HepG2 (cell line): ENCODE data around the gene GAL3ST1. TPM values are rescaled to one million over a fixed set of nuclear protein-coding genes. Genes with fewer than 3 reads are reported as not detected.

ENCODE experiments used
- DMAP1 ChIP-seq: IDR thresholded peaks from 2 replicates; pipeline ENCODE4 v1.6.1; 2016
- ETV5 ChIP-seq: IDR thresholded peaks from 2 replicates; pipeline ENCODE4 v1.6.1; 2018; ENCODE audit warnings: missing biosample characterization, missing genetic modification reagents, inconsistent platforms, borderline replicate concordance
- FOSL2 ChIP-seq: sonication (generic); formaldehyde crosslinking; IDR thresholded peaks from 2 replicates; pipeline ENCODE4 v1.4.0; 2020; ENCODE audit warnings: missing genetic modification reagents
- HDAC1 ChIP-seq: sonication (generic); formaldehyde crosslinking; IDR thresholded peaks from 2 replicates; pipeline ENCODE4 v1.5.1; 2020; ENCODE audit warnings: mild to moderate bottlenecking, missing genetic modification reagents
- IKZF1 ChIP-seq: fragments of 450-650 bp; IDR thresholded peaks from 2 replicates; pipeline ENCODE4 v1.7.1; 2016
- MXD4 ChIP-seq: IDR thresholded peaks from 2 replicates; pipeline ENCODE4 v1.6.1; 2016; ENCODE audit warnings: mild to moderate bottlenecking, missing biosample characterization, missing genetic modification reagents
- ZNF317 ChIP-seq: sonication (generic); formaldehyde crosslinking; IDR thresholded peaks from 2 replicates; pipeline ENCODE4 v1.5.0; 2020; ENCODE audit warnings: mild to moderate bottlenecking, missing genetic modification reagents
- ZZZ3 ChIP-seq: sonication (generic); formaldehyde crosslinking; IDR thresholded peaks from 2 replicates; pipeline ENCODE4 v1.4.0; 2020; ENCODE audit warnings: missing genetic modification reagents, mild to moderate bottlenecking, borderline replicate concordance
- polyA plus RNA-seq, 8 experiments: library from polyadenylated mRNA; depleted of rRNA in 3 of 8; stranded (reverse) in 7 of 8; unstranded in 1 of 8; fragments of >200 nt; fragmentation: Illumina TruSeq in 4 of 8; extraction: Trizol in 4 of 8; gene quantifications; 2 replicates each; pipeline versions ENCODE4 v1.2.1 to v1.2.3, GENCODE V29; 2011 to 2016; ENCODE audit warnings: low read depth in 4 of 8, missing spikeins in 1 of 8, mixed read lengths in 1 of 8; ENCODE audit not compliant: insufficient read depth in 1 of 8
- total RNA-seq, 5 experiments: library from RNA; depleted of rRNA; stranded (reverse); fragments of >200 nt; fragmentation: Illumina TruSeq; extraction: Trizol; gene quantifications; 2 replicates each; pipeline ENCODE4 v1.2.3, GENCODE V29; 2016; ENCODE audit warnings: low read depth in 1 of 5
- TF ChIP-seq, protein P1 (sequence below): sonication (generic); formaldehyde crosslinking; IDR thresholded peaks from 2 replicates; pipeline ENCODE4 v1.8.1; 2023; ENCODE audit warnings: mild to moderate bottlenecking, moderate library complexity, missing genetic modification reagents
- TF ChIP-seq, protein P2 (sequence below): sonication (generic); formaldehyde crosslinking; conservative IDR thresholded peaks from 2 replicates; pipeline ENCODE4 v1.4.0; 2020; ENCODE audit warnings: missing genetic modification reagents
- TF ChIP-seq, protein P3 (sequence below): sonication (generic); formaldehyde crosslinking; IDR thresholded peaks from 2 replicates; pipeline ENCODE4 v1.4.0; 2020; ENCODE audit warnings: mild to moderate bottlenecking, missing genetic modification reagents
- TF ChIP-seq, protein P4 (sequence below): sonication (generic); formaldehyde crosslinking; IDR thresholded peaks from 2 replicates; pipeline ENCODE4 v1.4.0; 2020; ENCODE audit warnings: missing genetic modification reagents, low read depth, mild to moderate bottlenecking, borderline replicate concordance
- TF ChIP-seq, protein P5 (sequence below): sonication (generic); formaldehyde crosslinking; conservative IDR thresholded peaks from 2 replicates; pipeline ENCODE4 v1.4.0; 2020; ENCODE audit warnings: mild to moderate bottlenecking, missing genetic modification reagents, moderate library complexity
- TF ChIP-seq, protein P6 (sequence below): IDR thresholded peaks from 2 replicates; pipeline ENCODE4 v1.6.1; 2018; ENCODE audit warnings: missing genetic modification reagents, mild to moderate bottlenecking, missing compliant biosample characterization

The GAL3ST1 gene
- total and polyA plus RNA-seq, 2 of the 13 experiments (the other 11 are each of a cell fraction or from before 2014, with no cell fraction given), result 4.4 to 14.7 TPM

DNA sequence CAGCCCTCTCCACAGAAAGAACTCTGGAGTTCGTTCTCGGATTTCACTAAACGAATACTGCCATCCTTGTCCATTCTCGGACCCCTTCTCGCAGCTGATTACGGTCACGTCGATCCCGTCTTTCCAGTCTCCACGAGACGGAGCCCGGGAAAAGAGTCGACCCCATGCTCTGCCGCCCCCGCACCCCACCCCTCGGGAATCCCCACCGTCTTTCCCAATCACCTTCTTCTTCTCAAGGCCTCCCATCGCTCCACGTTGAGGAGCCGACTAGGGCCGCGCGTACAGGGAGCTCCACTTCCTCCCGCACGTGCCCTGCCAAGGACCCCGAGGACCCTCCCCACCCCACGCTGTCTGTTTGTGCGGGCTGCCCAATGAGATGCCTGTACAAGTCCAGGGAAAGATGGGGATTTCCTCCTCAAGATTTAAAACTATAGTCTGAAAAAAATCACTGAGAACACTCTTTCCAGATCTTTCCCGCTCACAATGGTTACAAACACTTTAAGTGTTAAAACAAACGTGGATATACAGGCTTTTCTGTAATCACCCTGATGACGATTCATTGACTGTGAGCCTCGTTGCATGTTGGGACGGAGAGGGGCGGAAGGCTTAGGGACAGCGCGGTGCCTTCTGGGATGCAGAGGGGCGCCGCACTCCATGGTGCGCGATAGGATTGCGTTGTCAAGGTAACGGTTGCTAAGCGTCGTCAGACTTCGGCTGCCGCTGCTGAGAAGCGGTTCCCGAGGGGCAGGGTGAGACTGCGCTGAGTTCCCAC lies 17.3 kb upstream of the GAL3ST1 start, which contains the start of gene PES1 (continued):
- TF ChIP-seq, protein P1, sequence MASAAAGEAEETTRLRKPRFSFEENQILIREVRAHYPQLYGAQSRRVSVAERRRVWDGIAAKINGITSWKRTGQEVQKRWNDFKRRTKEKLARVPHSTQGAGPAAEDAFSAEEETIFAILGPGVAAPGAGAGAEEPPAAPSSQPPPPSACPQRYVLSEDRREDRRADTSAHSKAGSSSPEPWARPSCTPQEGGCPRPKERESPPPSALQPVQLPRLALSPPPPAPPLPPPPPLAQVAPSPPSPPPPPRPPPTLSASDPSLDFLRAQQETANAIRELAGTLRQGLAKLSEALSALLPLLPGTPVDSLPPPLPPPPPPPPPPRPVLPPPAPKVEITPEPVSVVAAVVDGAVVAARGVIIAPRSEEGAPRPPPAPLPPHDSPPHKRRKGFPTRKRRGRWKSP (CRISPR knock-in tag), result 0 out of 2 replicates have a peak, but pooled peaks have one; percentile 30
- TF ChIP-seq, protein P2, sequence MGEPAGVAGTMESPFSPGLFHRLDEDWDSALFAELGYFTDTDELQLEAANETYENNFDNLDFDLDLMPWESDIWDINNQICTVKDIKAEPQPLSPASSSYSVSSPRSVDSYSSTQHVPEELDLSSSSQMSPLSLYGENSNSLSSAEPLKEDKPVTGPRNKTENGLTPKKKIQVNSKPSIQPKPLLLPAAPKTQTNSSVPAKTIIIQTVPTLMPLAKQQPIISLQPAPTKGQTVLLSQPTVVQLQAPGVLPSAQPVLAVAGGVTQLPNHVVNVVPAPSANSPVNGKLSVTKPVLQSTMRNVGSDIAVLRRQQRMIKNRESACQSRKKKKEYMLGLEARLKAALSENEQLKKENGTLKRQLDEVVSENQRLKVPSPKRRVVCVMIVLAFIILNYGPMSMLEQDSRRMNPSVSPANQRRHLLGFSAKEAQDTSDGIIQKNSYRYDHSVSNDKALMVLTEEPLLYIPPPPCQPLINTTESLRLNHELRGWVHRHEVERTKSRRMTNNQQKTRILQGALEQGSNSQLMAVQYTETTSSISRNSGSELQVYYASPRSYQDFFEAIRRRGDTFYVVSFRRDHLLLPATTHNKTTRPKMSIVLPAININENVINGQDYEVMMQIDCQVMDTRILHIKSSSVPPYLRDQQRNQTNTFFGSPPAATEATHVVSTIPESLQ (CRISPR knock-in tag), result 0 out of 2 replicates have a peak, but pooled peaks have one; percentile 47
- TF ChIP-seq MXD4 (peak; percentile 94), FOSL2 (CRISPR knock-in tag) (peak; percentile 68), HDAC1 (CRISPR knock-in tag) (peak; percentile 86; the same call in 1 of the 2 replicates), ETV5 (no peak), ZNF317 (CRISPR knock-in tag) (0 out of 2 replicates have a peak, but pooled peaks have one; percentile 20), DMAP1 (peak; percentile 87), ZZZ3 (peak; percentile 44; the same call in 1 of the 2 replicates), IKZF1 (no peak)
- TF ChIP-seq, protein P3, sequence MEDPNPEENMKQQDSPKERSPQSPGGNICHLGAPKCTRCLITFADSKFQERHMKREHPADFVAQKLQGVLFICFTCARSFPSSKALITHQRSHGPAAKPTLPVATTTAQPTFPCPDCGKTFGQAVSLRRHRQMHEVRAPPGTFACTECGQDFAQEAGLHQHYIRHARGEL (CRISPR knock-in tag), result no peak
- TF ChIP-seq, protein P4, sequence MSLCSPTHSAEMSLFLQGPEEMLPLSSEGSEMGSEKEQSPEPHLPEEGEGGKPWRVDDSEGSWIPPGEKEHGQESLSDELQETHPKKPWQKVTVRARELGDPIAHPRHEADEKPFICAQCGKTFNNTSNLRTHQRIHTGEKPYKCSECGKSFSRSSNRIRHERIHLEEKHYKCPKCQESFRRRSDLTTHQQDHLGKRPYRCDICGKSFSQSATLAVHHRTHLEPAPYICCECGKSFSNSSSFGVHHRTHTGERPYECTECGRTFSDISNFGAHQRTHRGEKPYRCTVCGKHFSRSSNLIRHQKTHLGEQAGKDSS (CRISPR knock-in tag), result no peak
- TF ChIP-seq, protein P5, sequence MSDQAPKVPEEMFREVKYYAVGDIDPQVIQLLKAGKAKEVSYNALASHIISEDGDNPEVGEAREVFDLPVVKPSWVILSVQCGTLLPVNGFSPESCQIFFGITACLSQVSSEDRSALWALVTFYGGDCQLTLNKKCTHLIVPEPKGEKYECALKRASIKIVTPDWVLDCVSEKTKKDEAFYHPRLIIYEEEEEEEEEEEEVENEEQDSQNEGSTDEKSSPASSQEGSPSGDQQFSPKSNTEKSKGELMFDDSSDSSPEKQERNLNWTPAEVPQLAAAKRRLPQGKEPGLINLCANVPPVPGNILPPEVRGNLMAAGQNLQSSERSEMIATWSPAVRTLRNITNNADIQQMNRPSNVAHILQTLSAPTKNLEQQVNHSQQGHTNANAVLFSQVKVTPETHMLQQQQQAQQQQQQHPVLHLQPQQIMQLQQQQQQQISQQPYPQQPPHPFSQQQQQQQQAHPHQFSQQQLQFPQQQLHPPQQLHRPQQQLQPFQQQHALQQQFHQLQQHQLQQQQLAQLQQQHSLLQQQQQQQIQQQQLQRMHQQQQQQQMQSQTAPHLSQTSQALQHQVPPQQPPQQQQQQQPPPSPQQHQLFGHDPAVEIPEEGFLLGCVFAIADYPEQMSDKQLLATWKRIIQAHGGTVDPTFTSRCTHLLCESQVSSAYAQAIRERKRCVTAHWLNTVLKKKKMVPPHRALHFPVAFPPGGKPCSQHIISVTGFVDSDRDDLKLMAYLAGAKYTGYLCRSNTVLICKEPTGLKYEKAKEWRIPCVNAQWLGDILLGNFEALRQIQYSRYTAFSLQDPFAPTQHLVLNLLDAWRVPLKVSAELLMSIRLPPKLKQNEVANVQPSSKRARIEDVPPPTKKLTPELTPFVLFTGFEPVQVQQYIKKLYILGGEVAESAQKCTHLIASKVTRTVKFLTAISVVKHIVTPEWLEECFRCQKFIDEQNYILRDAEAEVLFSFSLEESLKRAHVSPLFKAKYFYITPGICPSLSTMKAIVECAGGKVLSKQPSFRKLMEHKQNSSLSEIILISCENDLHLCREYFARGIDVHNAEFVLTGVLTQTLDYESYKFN (CRISPR knock-in tag), result 0 out of 2 replicates have a peak, but pooled peaks have one; percentile 25
- TF ChIP-seq, protein P6, sequence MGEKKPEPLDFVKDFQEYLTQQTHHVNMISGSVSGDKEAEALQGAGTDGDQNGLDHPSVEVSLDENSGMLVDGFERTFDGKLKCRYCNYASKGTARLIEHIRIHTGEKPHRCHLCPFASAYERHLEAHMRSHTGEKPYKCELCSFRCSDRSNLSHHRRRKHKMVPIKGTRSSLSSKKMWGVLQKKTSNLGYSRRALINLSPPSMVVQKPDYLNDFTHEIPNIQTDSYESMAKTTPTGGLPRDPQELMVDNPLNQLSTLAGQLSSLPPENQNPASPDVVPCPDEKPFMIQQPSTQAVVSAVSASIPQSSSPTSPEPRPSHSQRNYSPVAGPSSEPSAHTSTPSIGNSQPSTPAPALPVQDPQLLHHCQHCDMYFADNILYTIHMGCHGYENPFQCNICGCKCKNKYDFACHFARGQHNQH, result peak; percentile 65
- TF ChIP-seq, all 625 proteins: peak for 150
